ENCODE data around the gene MGMT.

- TF ChIP-seq, protein P1, sequence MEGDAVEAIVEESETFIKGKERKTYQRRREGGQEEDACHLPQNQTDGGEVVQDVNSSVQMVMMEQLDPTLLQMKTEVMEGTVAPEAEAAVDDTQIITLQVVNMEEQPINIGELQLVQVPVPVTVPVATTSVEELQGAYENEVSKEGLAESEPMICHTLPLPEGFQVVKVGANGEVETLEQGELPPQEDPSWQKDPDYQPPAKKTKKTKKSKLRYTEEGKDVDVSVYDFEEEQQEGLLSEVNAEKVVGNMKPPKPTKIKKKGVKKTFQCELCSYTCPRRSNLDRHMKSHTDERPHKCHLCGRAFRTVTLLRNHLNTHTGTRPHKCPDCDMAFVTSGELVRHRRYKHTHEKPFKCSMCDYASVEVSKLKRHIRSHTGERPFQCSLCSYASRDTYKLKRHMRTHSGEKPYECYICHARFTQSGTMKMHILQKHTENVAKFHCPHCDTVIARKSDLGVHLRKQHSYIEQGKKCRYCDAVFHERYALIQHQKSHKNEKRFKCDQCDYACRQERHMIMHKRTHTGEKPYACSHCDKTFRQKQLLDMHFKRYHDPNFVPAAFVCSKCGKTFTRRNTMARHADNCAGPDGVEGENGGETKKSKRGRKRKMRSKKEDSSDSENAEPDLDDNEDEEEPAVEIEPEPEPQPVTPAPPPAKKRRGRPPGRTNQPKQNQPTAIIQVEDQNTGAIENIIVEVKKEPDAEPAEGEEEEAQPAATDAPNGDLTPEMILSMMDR (IDR thresholded peaks at IDR 0.05): no peak
- TF ChIP-seq TAF1 (IDR thresholded peaks at IDR 0.05; ENCODE audit: borderline replicate concordance, low read depth, low read length): no peak
- no peak for TF ChIP-seq TCF12 (IDR thresholded peaks at IDR 0.05)
- TF ChIP-seq MXI1 (IDR thresholded peaks at IDR 0.05; ENCODE audit: low read depth, low read length): no peak
- no peak for TF ChIP-seq EP300 (IDR thresholded peaks at IDR 0.05; ENCODE audit: borderline replicate concordance in 1 of 2, low read depth in 1 of 2, low read length in 1 of 2)
- no peak for TF ChIP-seq SMC3 (IDR thresholded peaks at IDR 0.05; ENCODE audit: low read depth, low read length)
- no peak for TF ChIP-seq PBX3 (IDR thresholded peaks at IDR 0.05)
- TF ChIP-seq USF2 (IDR thresholded peaks at IDR 0.05; ENCODE audit: borderline replicate concordance, low read depth, low read length): no peak
Observed at GRCh38 chr10:129614341-129614740, 147.3 kb downstream of the MGMT start.

All from SK-N-SH (cell line).